GM12891 (cell line): ENCODE data around the gene YIF1A.

Experiments used
- DNase-seq: peaks from one replicate; pipeline ENCODE4 v3.0.0; 2011; ENCODE audit warnings: low spot score; ENCODE audit not compliant: insufficient read length
- FAIRE-seq: peaks from 2 replicates; lab custom pipeline; 2011; peaks lifted over from hg19 to GRCh38; lab: Jason Lieb, UNC
- PAX5 ChIP-seq: IDR thresholded peaks from 2 replicates; pipeline ENCODE4 v1.6.1; 2011; ENCODE audit warnings: low read length, moderate library complexity, mild to moderate bottlenecking; ENCODE audit not compliant: insufficient read depth, severe bottlenecking
- POLR2A ChIP-seq: IDR thresholded peaks from 2 replicates; pipeline ENCODE4 v1.6.1; 2011; ENCODE audit warnings: low read depth, low read length, control low read depth
- POLR2AphosphoS5 ChIP-seq: IDR thresholded peaks from 2 replicates; pipeline ENCODE4 v1.6.1; 2011; ENCODE audit warnings: low read depth, low read length, control low read depth
- POU2F2 ChIP-seq: IDR thresholded peaks from 2 replicates; pipeline ENCODE4 v1.6.1; 2011; ENCODE audit warnings: low read depth, mild to moderate bottlenecking, control low read depth, low read length, moderate library complexity
- SPI1 ChIP-seq: IDR thresholded peaks from 2 replicates; pipeline ENCODE4 v1.6.1; 2011; ENCODE audit warnings: low read depth, low read length, control low read depth
- TAF1 ChIP-seq: IDR thresholded peaks from 2 replicates; pipeline ENCODE4 v1.6.1; 2011; ENCODE audit warnings: low read depth, low read length, control low read depth

Gene YIF1A

GRCh38 chr11:66240781-66241136 is 48.2 kb downstream of the YIF1A start:
- no peak for FAIRE-seq
- TF ChIP-seq TAF1 (no peak), POLR2AphosphoS5 (no peak), POLR2A (no peak), SPI1 (no peak), POU2F2 (no peak), PAX5 (no peak)
- no peak for DNase-seq

DNA sequence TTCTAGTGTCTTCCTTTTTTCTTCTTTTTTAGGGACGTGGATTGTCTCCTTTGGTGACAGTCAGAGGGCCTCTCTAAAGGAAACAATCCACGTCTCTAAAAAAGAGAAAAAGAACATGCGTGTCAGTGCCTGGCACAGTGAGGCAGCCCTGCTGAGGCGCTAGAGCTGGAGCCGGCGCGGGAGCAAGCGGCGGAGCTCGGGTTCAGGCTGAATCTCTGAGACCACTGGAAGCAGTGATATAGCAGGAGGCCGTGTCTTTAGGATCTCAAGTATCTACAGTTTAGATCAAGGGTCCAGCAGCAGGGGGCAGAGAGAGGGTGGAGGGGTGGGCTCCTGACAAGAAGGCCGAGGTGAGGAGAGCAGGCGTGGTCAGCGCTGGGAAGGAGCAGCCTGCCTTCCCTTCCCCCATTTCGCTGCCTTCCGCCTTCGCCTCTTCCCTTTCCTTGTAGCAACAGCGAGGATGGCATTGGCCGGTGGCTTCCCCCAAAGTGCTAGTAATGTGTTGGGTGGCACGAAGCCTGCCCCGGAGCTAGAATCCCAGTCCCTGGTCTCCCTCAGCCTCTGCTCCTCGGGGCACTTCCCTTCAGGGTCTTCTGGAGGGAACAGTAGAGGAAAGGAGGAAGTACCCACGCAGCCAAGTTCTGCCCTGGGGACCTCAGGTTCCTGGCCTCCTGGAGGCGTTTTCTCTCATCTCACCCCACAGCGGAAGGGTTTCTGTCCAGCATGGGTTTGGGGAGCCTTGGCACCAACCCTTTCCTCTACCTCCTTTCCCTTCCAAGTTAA is 48.8 kb downstream of the YIF1A start:
- TF ChIP-seq SPI1 (no peak), POLR2A (no peak), POLR2AphosphoS5 (no peak), POU2F2 (no peak), TAF1 (no peak), PAX5 (no peak)
- FAIRE-seq, result no peak
- no peak for DNase-seq

GRCh38 chr11:66239511-66239910 is 49.4 kb downstream of the YIF1A start:
- DNase-seq, result no peak
- TF ChIP-seq TAF1, result no peak
- TF ChIP-seq PAX5, result no peak
- TF ChIP-seq POU2F2, result no peak
- TF ChIP-seq POLR2AphosphoS5, result no peak
- TF ChIP-seq SPI1, result no peak
- no peak for TF ChIP-seq POLR2A
- no peak for FAIRE-seq

DNA sequence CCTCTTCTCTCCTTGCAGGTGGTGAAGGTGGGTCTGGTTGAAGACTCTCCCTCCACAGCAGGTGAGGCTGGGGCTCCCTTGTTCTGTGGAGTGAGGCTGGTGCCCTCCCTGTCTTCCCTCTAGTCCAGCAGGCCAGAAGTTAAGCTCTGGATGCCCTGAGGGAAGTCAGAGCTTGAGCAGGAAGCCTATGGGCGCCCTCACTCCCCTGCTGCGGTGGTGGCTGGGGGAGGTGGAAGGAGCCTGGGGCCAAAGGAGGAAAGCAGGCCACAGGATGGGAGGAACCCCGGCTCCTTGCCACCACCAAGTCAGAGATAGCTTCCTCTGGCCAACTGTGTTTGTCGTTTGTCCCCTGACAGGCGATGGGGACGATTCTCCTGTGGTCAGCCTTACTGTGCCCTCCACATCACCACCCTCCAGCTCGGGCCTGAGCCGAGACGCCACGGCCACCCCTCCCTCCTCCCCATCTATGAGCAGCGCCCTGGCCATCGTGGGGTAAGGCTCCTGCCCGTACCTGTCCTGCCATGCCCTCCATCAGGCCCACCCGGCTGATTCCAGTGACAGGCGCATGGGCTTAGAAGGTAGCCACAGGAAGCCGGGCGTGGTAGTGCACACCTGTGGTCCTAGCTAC is 50.0 kb downstream of the YIF1A start:
- DNase-seq (no peak), FAIRE-seq (no peak)
- TF ChIP-seq TAF1, result no peak
- TF ChIP-seq POLR2AphosphoS5, result no peak
- TF ChIP-seq SPI1, result no peak

GRCh38 chr11:66237867-66238266 is 51.1 kb downstream of the YIF1A start:
- FAIRE-seq, result no peak

DNA sequence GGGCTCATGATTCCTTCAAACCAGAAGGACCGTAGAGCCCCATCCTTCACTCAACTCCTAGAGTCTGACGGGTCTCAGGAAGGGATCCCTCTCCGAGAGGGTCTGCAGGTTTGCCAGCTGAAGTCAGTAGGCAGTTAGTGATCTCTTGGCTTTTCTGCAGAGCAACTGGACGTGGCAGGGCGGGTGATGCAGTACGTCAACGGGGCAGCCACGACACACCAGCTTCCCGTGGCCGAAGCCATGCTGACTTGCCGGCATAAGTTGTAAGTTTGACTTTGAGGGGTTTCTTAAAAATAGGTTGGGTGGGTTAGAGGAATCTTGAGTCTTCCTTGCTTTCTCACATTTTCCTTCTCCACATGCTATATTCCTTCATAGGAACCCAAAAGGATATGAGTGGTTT is 53.8 kb downstream of the YIF1A start:
- TF ChIP-seq POLR2AphosphoS5 (no peak), TAF1 (no peak), SPI1 (no peak), POU2F2 (no peak), PAX5 (no peak), POLR2A (no peak)
- no peak for FAIRE-seq
- no peak for DNase-seq

More at GRCh38 chr11:66237867-66238266, 51.1 kb downstream of the YIF1A start:
- no peak for DNase-seq
- TF ChIP-seq POLR2AphosphoS5, result no peak
- no peak for TF ChIP-seq PAX5
- no peak for TF ChIP-seq POLR2A
- TF ChIP-seq SPI1, result no peak
- TF ChIP-seq POU2F2, result no peak
- no peak for TF ChIP-seq TAF1
